Iris pigment epithelial cell (primary cell): ENCODE results near the gene JUNB.
A peak's percentile ranks its signal among the peaks of the same experiment; 100 is the strongest.
"Not testable (repeated sequence)": the region's sequence is repeated elsewhere in the genome, so short reads cannot be mapped to it uniquely, and the experiment has no call there.

ENCODE experiments used
- DNase-seq: peaks from one replicate; pipeline ENCODE4 v3.0.0-alpha.2; 2011; ENCODE audit warnings: low read depth

Gene JUNB

GRCh38 chr19:12804051-12804450 lies 12.8 kb downstream of the JUNB start:
- DNase-seq = no peak

- peak; percentile 94 for DNase-seq
Measured at GRCh38 chr19:12806242-12807081, 15.2 kb downstream of the JUNB start, which contains the start of gene RNASEH2A. TSS of gene RNASEH2A (plus strand) at chr19:12806584. CDS start at chr19:12806674, 90 bp downstream.

- DNase-seq = no peak
Measured at GRCh38 chr19:12815088-12815487, 23.8 kb downstream of the JUNB start.

- not testable (repeated sequence) for DNase-seq
Measured at GRCh38 chr19:12817188-12817587, 25.9 kb downstream of the JUNB start.

GRCh38 chr19:12817810-12818209 lies 26.5 kb downstream of the JUNB start:
- DNase-seq = not testable (repeated sequence)

GRCh38 chr19:12821761-12822160 lies 30.5 kb downstream of the JUNB start:
- DNase-seq = no peak

- no peak for DNase-seq
Measured at GRCh38 chr19:12825254-12826131, 34.2 kb downstream of the JUNB start.

GRCh38 chr19:12828494-12828893 lies 37.2 kb downstream of the JUNB start:
- no peak for DNase-seq

- no peak for DNase-seq
Measured at GRCh38 chr19:12833418-12833737, 42.1 kb downstream of the JUNB start.

- no peak for DNase-seq
Measured at GRCh38 chr19:12833738-12834565, 42.7 kb downstream of the JUNB start.

- no peak for DNase-seq
Measured at GRCh38 chr19:12834566-12834943, 43.3 kb downstream of the JUNB start, which contains the start of gene RTBDN. TSS of gene RTBDN (minus strand) at chr19:12834579. CDS start at chr19:12829979, 4,600 bp downstream.

GRCh38 chr19:12834976-12835757 lies 43.9 kb downstream of the JUNB start:
- DNase-seq = no peak

- no peak for DNase-seq
Measured at GRCh38 chr19:12836529-12836863, 45.2 kb downstream of the JUNB start.

- no peak for DNase-seq
Measured at GRCh38 chr19:12837225-12837624, 45.9 kb downstream of the JUNB start.

GRCh38 chr19:12838182-12838885 lies 47.0 kb downstream of the JUNB start, which contains the start of gene MAST1:
TSS of gene MAST1 (plus strand) at chr19:12838515. CDS start at chr19:12838573, 58 bp downstream.
- DNase-seq = no peak

GRCh38 chr19:12838886-12839756 lies 47.8 kb downstream of the JUNB start:
- no peak for DNase-seq

GRCh38 chr19:12840091-12841079 lies 49.1 kb downstream of the JUNB start:
- peak; percentile 78 for DNase-seq

GRCh38 chr19:12841094-12841493 lies 49.8 kb downstream of the JUNB start:
- DNase-seq = no peak
